ENCODE data around the gene C2orf80.

DNA sequence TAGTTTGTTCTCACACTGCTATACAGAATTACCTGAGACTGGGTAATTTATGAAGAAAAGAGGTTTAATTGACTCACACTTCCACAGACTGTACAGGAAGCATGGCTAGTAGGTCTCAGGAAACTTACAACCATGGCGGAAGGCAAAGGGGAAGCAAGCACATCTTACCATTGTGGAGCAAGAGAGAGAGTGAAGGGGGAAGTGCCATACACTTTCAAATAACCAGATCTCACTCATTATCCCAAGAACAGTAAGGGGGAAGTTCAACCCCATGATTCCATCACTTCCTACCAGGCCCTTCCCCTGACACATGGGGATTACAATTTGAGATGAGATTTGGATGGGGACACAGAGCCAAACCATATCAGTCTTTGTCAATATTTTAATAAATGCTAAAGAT, 38.9 kb downstream of the C2orf80 start:
- TF ChIP-seq, protein P1, sequence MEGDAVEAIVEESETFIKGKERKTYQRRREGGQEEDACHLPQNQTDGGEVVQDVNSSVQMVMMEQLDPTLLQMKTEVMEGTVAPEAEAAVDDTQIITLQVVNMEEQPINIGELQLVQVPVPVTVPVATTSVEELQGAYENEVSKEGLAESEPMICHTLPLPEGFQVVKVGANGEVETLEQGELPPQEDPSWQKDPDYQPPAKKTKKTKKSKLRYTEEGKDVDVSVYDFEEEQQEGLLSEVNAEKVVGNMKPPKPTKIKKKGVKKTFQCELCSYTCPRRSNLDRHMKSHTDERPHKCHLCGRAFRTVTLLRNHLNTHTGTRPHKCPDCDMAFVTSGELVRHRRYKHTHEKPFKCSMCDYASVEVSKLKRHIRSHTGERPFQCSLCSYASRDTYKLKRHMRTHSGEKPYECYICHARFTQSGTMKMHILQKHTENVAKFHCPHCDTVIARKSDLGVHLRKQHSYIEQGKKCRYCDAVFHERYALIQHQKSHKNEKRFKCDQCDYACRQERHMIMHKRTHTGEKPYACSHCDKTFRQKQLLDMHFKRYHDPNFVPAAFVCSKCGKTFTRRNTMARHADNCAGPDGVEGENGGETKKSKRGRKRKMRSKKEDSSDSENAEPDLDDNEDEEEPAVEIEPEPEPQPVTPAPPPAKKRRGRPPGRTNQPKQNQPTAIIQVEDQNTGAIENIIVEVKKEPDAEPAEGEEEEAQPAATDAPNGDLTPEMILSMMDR (conservative IDR thresholded peaks at IDR 0.05; ENCODE audit: low read length) = no peak
- no peak for TF ChIP-seq EZH2phosphoT487 (IDR thresholded peaks at IDR 0.05; ENCODE audit: borderline replicate concordance, low read depth, low read length)
